Fibroblast of gingiva (primary cell): ENCODE measurements around the gene ZNF639.

ENCODE experiments used
- DNase-seq: peaks from one replicate; pipeline ENCODE4 v3.0.0-alpha.2; 2011; ENCODE audit warnings: low read depth

ZNF639 gene

GRCh38 chr3:179318876-179319275 lies 4.0 kb upstream of the ZNF639 start:
- DNase-seq, result no peak

DNA sequence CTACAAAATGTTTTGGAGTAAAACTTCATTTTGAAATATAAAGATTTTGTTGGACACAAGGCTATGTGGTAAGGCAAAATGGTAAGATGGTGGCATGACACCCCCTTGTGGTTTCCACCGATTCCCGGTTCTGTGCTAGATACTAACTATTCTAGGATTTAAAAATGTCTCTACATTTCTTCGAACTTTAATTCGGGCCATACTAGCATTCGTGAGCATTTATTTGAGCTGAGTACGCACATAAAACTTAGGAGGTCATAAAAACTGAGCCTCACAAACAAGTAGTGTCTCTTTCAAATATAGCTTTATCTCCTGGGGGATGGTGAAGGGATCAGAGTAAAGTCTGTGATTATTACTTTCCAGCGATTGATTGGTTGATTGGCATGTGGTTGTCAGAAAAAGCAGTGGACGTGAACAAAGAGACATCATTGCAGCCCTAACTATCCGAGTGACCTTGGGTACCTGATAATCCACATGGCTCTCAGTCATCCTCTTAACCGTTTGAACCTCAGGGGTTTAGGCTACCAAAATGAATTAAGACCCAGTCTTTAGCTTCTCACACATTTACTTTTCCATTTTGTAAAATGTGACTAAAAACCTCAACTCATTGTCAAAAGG lies 1.1 kb upstream of the ZNF639 start:
- peak; percentile 48 for DNase-seq

- peak; percentile 88 for DNase-seq
These were observed 623 bp downstream of the ZNF639 start for GRCh38 chr3:179323197-179324110.

- DNase-seq, result peak; percentile 26
These were observed 1.5 kb downstream of the ZNF639 start for GRCh38 chr3:179324270-179324754.

DNA sequence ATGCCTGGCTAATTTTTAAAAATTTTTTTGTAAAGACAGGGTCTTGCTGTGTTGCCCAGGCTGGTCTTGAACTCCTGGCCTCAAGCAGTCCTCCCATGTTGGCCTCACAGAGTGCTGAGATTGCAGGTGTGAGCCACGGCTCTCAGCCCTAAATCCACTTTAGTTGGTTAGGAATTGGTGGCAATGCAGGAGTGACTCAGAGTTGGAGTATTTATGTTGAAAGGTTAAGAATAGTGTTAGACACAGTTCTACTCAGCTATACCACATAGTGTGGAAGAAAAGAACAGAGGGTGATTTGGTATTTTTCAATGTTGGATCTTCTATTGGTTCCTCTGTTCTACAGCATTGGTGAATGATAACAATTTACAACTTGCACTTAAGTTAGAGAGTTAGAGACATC lies 7.6 kb downstream of the ZNF639 start:
- no peak for DNase-seq

- no peak for DNase-seq
These were observed 9.4 kb downstream of the ZNF639 start for GRCh38 chr3:179332240-179332639.

- no peak for DNase-seq
These were observed 10.3 kb downstream of the ZNF639 start for GRCh38 chr3:179333084-179333483.

DNA sequence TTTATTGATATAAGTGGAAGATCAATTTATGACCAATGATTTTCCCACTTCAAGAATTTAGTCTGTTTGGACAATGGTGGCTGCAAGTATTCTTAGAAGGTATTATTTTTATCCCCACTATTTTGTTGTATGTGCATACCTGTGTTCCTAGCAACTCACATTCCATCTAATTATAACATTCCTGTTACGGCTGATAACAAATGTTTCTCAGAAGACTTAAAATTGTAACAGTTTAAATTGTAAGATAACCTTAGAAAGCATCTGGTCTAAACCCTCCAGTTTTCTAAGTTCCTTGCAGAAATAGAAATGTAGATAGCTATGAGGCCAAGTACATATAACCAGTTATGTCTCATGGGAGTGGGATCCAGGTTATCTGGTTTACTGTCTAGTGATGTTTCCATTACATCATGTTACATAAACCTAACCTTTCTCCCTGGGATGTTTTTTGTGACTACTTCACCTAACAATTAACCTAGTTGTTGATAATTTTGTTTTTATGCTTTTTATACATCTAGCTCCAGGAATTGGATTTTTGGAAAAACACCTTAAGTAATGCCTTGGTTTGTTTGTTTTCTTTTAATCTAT lies 13.6 kb downstream of the ZNF639 start:
- no peak for DNase-seq

GRCh38 chr3:179347345-179348194 lies 24.7 kb downstream of the ZNF639 start, which contains the start of gene MFN1:
Gene MFN1, plus strand, starts transcription at chr3:179347709. Its CDS starts 1,143 bp downstream, at chr3:179348852.
- DNase-seq, result peak; percentile 94

- DNase-seq, result no peak
These were observed 25.6 kb downstream of the ZNF639 start for GRCh38 chr3:179348325-179349013.

DNA sequence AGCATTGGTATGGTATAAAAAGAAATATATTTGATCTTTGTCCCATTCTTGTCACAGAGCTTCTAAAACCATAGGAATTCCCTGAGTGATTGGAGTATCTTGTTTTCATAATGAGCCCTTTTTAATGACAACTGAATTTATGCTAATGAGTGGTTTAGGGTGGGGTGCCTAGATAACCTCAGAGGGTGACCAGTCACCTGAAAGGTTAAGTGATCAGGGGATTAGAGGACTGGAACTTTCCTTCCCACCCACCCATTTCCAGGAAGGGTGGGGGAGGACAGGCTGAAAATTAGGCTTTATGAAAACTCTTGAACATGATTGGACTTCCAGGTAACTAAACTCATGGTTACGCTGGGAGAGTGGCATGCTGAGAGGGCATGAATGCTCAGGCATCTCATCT lies 33.2 kb downstream of the ZNF639 start:
- no peak for DNase-seq

- no peak for DNase-seq
These were observed 40.5 kb downstream of the ZNF639 start for GRCh38 chr3:179363332-179363731.

DNA sequence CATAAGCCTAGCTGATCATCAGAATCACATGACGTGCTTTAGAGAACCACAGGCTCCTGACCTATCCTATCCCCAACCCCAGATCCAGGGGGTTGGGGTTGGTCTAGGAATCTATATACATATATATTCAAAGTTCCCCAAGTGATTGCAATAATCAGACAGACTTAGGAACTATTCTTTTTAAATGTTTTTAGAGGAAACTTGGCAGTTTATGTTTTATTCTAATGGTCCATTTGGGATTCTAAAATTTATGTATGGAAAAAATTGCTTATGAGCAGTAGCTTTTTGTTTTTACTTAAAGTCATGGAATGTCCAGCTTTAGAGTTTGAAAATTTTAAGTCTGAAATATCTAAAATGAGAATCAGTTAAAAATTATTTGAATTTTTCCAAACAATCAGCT lies 46.8 kb downstream of the ZNF639 start:
- DNase-seq, result no peak

DNA sequence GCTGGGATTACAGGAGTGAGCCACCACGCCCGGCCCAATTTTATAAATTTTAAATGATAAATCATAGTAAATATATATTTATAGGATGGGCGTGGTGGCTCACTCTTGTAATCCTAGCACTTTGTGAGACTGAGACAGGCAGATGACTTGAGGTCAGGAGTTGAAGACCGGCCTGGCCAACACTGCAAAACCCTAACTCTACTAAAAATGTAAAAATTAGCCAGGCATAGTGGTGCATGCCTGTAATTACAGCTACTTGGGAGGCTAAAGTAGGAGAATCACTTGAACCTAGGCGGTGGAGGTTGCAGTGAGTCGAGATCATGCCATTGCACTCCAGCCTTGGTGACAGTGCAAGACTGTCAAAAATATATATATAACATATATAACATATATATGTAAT lies 51.1 kb downstream of the ZNF639 start:
- no peak for DNase-seq

GRCh38 chr3:179375091-179375999 lies 52.5 kb downstream of the ZNF639 start:
- no peak for DNase-seq

GRCh38 chr3:179376474-179376873 lies 53.6 kb downstream of the ZNF639 start:
- no peak for DNase-seq
